Endothelial cell of umbilical vein (primary cell): ENCODE data around the gene NHSL2. TPM values are rescaled to one million over a fixed set of nuclear protein-coding genes. Genes with fewer than 3 reads are reported as not detected.

Experiments used
- BruUV-seq: library from RNA; stranded (reverse); fragments of 400-500 nt; replicated peaks from 2 replicates; lab custom pipeline; 2021; lab: Mats Ljungman, UMichigan
- CTCF ChIA-PET: fragments of 300-600, 350-600 bp; sonication (Branson Sonifier 250); formaldehyde crosslinking; loops from one replicate; lab custom pipeline; 2021; ENCODE audit warnings: antibody characterized with exemption, inconsistent platforms; lab: Charles Lee
- POLR2A ChIA-PET: fragments of 300-600, 350-600 bp; sonication (Branson Sonifier 250); formaldehyde crosslinking; loops from one replicate; lab custom pipeline; 2021; ENCODE audit warnings: antibody characterized with exemption, inconsistent platforms; lab: Charles Lee
- DNase-seq: peaks from one replicate; pipeline ENCODE4 v3.0.0-alpha.2; 2011; ENCODE audit warnings: low read depth, low spot score
- FAIRE-seq: peaks from 2 replicates; lab custom pipeline; 2011; peaks lifted over from hg19 to GRCh38; lab: Jason Lieb, UNC
- H2AFZ ChIP-seq: 2 replicates; pipeline ENCODE4 v1.6.0; 2012; ENCODE audit warnings: low read depth, low read length, control low read depth, inconsistent platforms
- H3K27ac ChIP-seq: 2 replicates; pipeline ENCODE4 v1.5.1; 2011; ENCODE audit warnings: low read depth, mild to moderate bottlenecking, control low read depth, low read length, moderate library complexity; ENCODE audit not compliant: insufficient read depth
- H3K27me3 ChIP-seq, 2 experiments: 2 replicates each; pipeline versions ENCODE4 v1.6.0 to v1.6.1; 2011; ENCODE audit warnings: low read length in 2 of 2, mixed read lengths in 1 of 2; ENCODE audit not compliant: control insufficient read depth in 2 of 2, insufficient read depth in 2 of 2
- H3K36me3 ChIP-seq, 2 experiments: 2 replicates in 1 of 2; 3 replicates in 1 of 2; pipeline ENCODE4 v1.5.1; 2011; ENCODE audit warnings: low read length in 2 of 2, mild to moderate bottlenecking in 1 of 2, moderate library complexity in 1 of 2; ENCODE audit not compliant: control insufficient read depth in 2 of 2, insufficient read depth in 2 of 2; ENCODE audit errors: extremely low read depth in 1 of 2
- H3K4me1 ChIP-seq: 3 replicates; pipeline ENCODE4 v1.5.1; 2011; ENCODE audit warnings: mild to moderate bottlenecking, low read length; ENCODE audit not compliant: control insufficient read depth, insufficient read depth; ENCODE audit errors: extremely low read depth
- H3K4me2 ChIP-seq: 2 replicates; pipeline ENCODE4 v1.6.1; 2011; ENCODE audit warnings: low read length, control low read depth, mixed read lengths; ENCODE audit not compliant: insufficient read depth
- H3K4me3 ChIP-seq, 3 experiments: fragments of 200-600 bp in 1 of 3; sonication (generic), shearing (Covaris generic) in 1 of 3; replicated peaks in 1 of 3; 2 replicates each; pipeline ENCODE4 v1.5.1; 2011 to 2016; ENCODE audit warnings: control low read depth in 3 of 3, low read length in 3 of 3, mild to moderate bottlenecking in 2 of 3, inconsistent platforms in 1 of 3, low read depth in 1 of 3, moderate library complexity in 1 of 3; ENCODE audit not compliant: insufficient read depth in 1 of 3
- H3K79me2 ChIP-seq: 2 replicates; pipeline ENCODE4 v1.6.0; 2012; ENCODE audit warnings: low read length, inconsistent platforms; ENCODE audit not compliant: control insufficient read depth, insufficient read depth
- H3K9ac ChIP-seq: replicated peaks from 2 replicates; pipeline ENCODE3; 2011; ENCODE audit warnings: low read length, control low read depth; ENCODE audit not compliant: insufficient read depth; ENCODE audit errors: extremely low read depth
- H3K9me1 ChIP-seq: replicated peaks from 3 replicates; pipeline ENCODE4 v1.6.0; 2011; ENCODE audit warnings: mild to moderate bottlenecking, low read length; ENCODE audit not compliant: control insufficient read depth, insufficient read depth; ENCODE audit errors: extremely low read depth
- H3K9me3 ChIP-seq: replicated peaks from 2 replicates; pipeline ENCODE4 v1.5.1; 2012; ENCODE audit warnings: low read length, inconsistent platforms; ENCODE audit not compliant: control insufficient read depth, insufficient read depth
- H4K20me1 ChIP-seq: replicated peaks from 2 replicates; pipeline ENCODE3; 2011; ENCODE audit warnings: mild to moderate bottlenecking, low read length; ENCODE audit not compliant: control insufficient read depth, insufficient read depth; ENCODE audit errors: extremely low read depth
- CTCF ChIP-seq, 2 donors: IDR thresholded peaks; 1 replicate in 1 of 2; 2 replicates in 1 of 2; pipeline ENCODE4 v1.5.1; 2011; ENCODE audit warnings: low read length in 2 of 2, mild to moderate bottlenecking in 2 of 2, moderate library complexity in 2 of 2, control low read depth in 1 of 2, inconsistent platforms in 1 of 2, low read depth in 1 of 2; ENCODE audit not compliant: insufficient read depth in 1 of 2; ENCODE audit errors: extremely low read depth in 1 of 2
- EZH2 ChIP-seq: IDR thresholded peaks from 2 replicates; pipeline ENCODE4 v1.6.1; 2012; ENCODE audit warnings: borderline replicate concordance, low read depth, mild to moderate bottlenecking, moderate library complexity, low read length, inconsistent platforms; ENCODE audit not compliant: severe bottlenecking
- FOS ChIP-seq: IDR thresholded peaks from 2 replicates; pipeline ENCODE4 v1.6.1; 2011; ENCODE audit warnings: mild to moderate bottlenecking, low read length, moderate library complexity, borderline replicate concordance; ENCODE audit not compliant: insufficient read depth
- GATA2 ChIP-seq: IDR thresholded peaks from 2 replicates; pipeline ENCODE4 v1.7.0; 2011; ENCODE audit warnings: low read depth, mild to moderate bottlenecking, moderate library complexity, mixed read lengths, low read length; ENCODE audit not compliant: insufficient read length, insufficient read depth
- JUN ChIP-seq: IDR thresholded peaks from 2 replicates; pipeline ENCODE4 v1.6.1; 2011; ENCODE audit warnings: borderline replicate concordance, low read depth; ENCODE audit not compliant: insufficient read length, insufficient read depth
- MYC ChIP-seq: IDR thresholded peaks from one replicate; pipeline ENCODE4 v1.6.1; 2011; ENCODE audit warnings: mild to moderate bottlenecking, low read depth, low read length
- POLR2A ChIP-seq: IDR thresholded peaks from 2 replicates; pipeline ENCODE4 v1.6.1; 2012; ENCODE audit warnings: low read depth, mild to moderate bottlenecking, control low read depth, low read length
- POLR2AphosphoS5 ChIP-seq: IDR thresholded peaks from 2 replicates; pipeline ENCODE4 v1.6.1; 2012; ENCODE audit warnings: low read depth, mild to moderate bottlenecking, control low read depth, low read length, moderate library complexity; ENCODE audit not compliant: insufficient read depth
- dilution Hi-C: fragments of 300-500 bp; cut with MboI; formaldehyde crosslinking; loops from one replicate; pipeline ENCODE4 v1.15.0; 2019; ENCODE audit warnings: low sequenced_read_pairs; ENCODE audit not compliant: extremely low pct_ligation_motif_present
- intact Hi-C: fragments of 100-400 bp; cut with micrococcal nuclease; formaldehyde crosslinking; loops from one replicate; pipeline ENCODE4 v1.10.0; 2022
- polyA plus RNA-seq, 4 experiments: library from polyadenylated mRNA; depleted of rRNA in 3 of 4; stranded (reverse) in 3 of 4; unstranded in 1 of 4; fragments of >200 nt; gene quantifications; 2 replicates each; pipeline versions ENCODE4 v1.2.1 to v1.2.3, GENCODE V29; 2011 to 2012; ENCODE audit warnings: missing spikeins in 1 of 4
- total RNA-seq: library from RNA; stranded (reverse); gene quantifications from 2 replicates; pipeline ENCODE4 v1.2.3, GENCODE V29; 2021
- TF ChIP-seq, protein P1 (sequence below): IDR thresholded peaks from 2 replicates; pipeline ENCODE4 v1.6.1; 2011; ENCODE audit not compliant: insufficient read depth, insufficient read length

NHSL2 gene
- total and polyA plus RNA-seq, 2 donors (not counting 3 experiments of a cell fraction or from before 2014, with no cell fraction given): 23.5 to 49.9 TPM

- H3K4me1 ChIP-seq: no peaks in the 10 kb centered on the region
- no peaks in the 10 kb centered on the region for H3K79me2 ChIP-seq
- no peak for DNase-seq
- POLR2A ChIA-PET: no interaction called here
- H3K4me3 ChIP-seq: no peak overlapping the region
- H4K20me1 ChIP-seq: no peaks in the 10 kb centered on the region
- CTCF ChIA-PET: interaction anchor here (0.7 kb wide), 1 partner anchor 56 kb away, joined by 4 read pairs; no protein-coding TSS in a partner anchor
- dilution Hi-C loops (no loop called here), intact Hi-C loops (no loop called here)
- no peaks in the 10 kb centered on the region for H3K9me1 ChIP-seq
- no TSS peak for BruUV-seq
- no peak overlapping the region for H3K9ac ChIP-seq
- no peaks in the 10 kb centered on the region for H3K36me3 ChIP-seq
- no peak overlapping the region for H3K27ac ChIP-seq
- H3K27me3 ChIP-seq: peaks cover 5 to 10% of the 10 kb centered on the region in 2 experiments
- H2AFZ ChIP-seq: no peak overlapping the region
- FAIRE-seq: no peak
- H3K4me2 ChIP-seq: no peak overlapping the region
- no peaks in the 10 kb centered on the region for H3K9me3 ChIP-seq
- TF ChIP-seq MYC: no peak
- no peak for TF ChIP-seq EZH2
- TF ChIP-seq POLR2A: no peak
- TF ChIP-seq, protein P1, sequence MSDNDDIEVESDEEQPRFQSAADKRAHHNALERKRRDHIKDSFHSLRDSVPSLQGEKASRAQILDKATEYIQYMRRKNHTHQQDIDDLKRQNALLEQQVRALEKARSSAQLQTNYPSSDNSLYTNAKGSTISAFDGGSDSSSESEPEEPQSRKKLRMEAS: no peak
- no peak for TF ChIP-seq CTCF (IDR thresholded peaks at IDR 0.05; ENCODE audit: extremely low read depth in 1 of 2, insufficient read depth in 1 of 2, low read depth in 1 of 2, low read length in 2 of 2)
- TF ChIP-seq JUN: no peak
- TF ChIP-seq POLR2AphosphoS5: no peak
- no peak for TF ChIP-seq FOS
- no peak for TF ChIP-seq GATA2
These were observed 7.1 kb downstream of the NHSL2 start for GRCh38 chrX:71917621-71918343.
